Uterus (tissue), 4 donors: ENCODE results near the gene KMT2E. TPM values are rescaled to one million over a fixed set of nuclear protein-coding genes. Genes with fewer than 3 reads are reported as not detected.

Experiments
- DNase-seq, 2 donors: peaks; one replicate each; pipeline ENCODE4 v3.0.0-alpha.2; 2019 to 2020
- H3K27ac ChIP-seq, 2 donors: fragments of 200-600 bp; sonication (generic); 1 replicate in 1 of 2; 2 replicates in 1 of 2; pipeline ENCODE4 v1.5.1; 2016 to 2018
- H3K27me3 ChIP-seq, 2 donors: fragments of 200-600 bp; sonication (generic); one replicate each; pipeline ENCODE4 v1.5.1; 2018 to 2019; ENCODE audit warnings: control low read depth in 1 of 2
- H3K36me3 ChIP-seq, 2 donors: fragments of 200-600 bp; sonication (generic); one replicate each; pipeline ENCODE4 v1.5.1; 2019; ENCODE audit warnings: control low read depth in 1 of 2
- H3K4me1 ChIP-seq, 2 donors: fragments of 200-600 bp; sonication (generic); one replicate each; pipeline ENCODE4 v1.5.1; 2018 to 2019; ENCODE audit warnings: control low read depth in 1 of 2
- H3K4me3 ChIP-seq, 2 donors: fragments of 200-600 bp; sonication (generic); 1 replicate in 1 of 2; 2 replicates in 1 of 2; pipeline ENCODE4 v1.5.1; 2018 to 2019; ENCODE audit warnings: mild to moderate bottlenecking in 1 of 2
- H3K9me3 ChIP-seq, 2 donors: fragments of 200-600 bp; sonication (generic); one replicate each; pipeline ENCODE4 v1.5.1; 2019; ENCODE audit warnings: control low read depth in 1 of 2
- POLR2A ChIP-seq, 2 donors: fragments of 450-650 bp; IDR thresholded peaks; one replicate each; pipeline ENCODE4 v1.6.1; 2016; ENCODE audit warnings: antibody characterized with exemption in 2 of 2, mild to moderate bottlenecking in 1 of 2, moderate library complexity in 1 of 2
- intact Hi-C: fragments of 100-400 bp; cut with DNase I; formaldehyde crosslinking; loops from one replicate; pipeline ENCODE4 v1.15.1; 2023; ENCODE audit warnings: low total_unique reads
- total RNA-seq, 4 donors: library from RNA; depleted of rRNA in 3 of 4; stranded (reverse); fragments of >200 nt in 3 of 4; gene quantifications; one replicate each; pipeline versions ENCODE4 v1.1.0 to v1.2.4, GENCODE V29; 2014 to 2023
- TF ChIP-seq, protein P1 (sequence below), 4 experiments: fragments of 200-600 bp in 2 of 4; fragments of 450-650 bp in 2 of 4; sonication (generic) in 2 of 4; IDR thresholded peaks; one replicate each; pipeline ENCODE4 v1.5.1; 2016 to 2019; ENCODE audit warnings: antibody characterized with exemption in 4 of 4, mild to moderate bottlenecking in 2 of 4, moderate library complexity in 1 of 4
- donor health status: DM: yes; HTN: yes; CAD: no.

KMT2E gene
- total RNA-seq, 4 donors from 2014 or later: 61.5 to 208 (median 148) TPM

DNA sequence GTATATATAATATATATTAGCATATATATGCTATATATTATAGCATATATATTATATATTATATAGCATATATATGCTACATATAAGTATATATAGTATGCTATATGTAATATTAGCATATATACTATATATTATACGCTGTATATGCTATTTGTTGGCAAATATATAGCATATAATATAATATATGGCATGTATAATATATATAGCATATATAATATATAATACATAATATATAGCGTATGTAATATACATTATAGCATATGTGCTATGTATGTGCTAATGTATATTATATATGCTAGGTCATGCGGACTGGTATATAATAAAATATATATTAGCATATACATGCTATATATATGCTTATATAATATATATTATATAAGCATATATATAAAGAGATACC lies 72.8 kb downstream of the KMT2E start:
- Histone ChIP-seq H3K4me3 (no peak overlapping the region), H3K27me3 (no peaks in the 10 kb centered on the region), H3K36me3 (no peaks in the 10 kb centered on the region), H3K27ac (no peak overlapping the region), H3K9me3 (no peaks in the 10 kb centered on the region), H3K4me1 (no peaks in the 10 kb centered on the region)
- TF ChIP-seq, protein P1, sequence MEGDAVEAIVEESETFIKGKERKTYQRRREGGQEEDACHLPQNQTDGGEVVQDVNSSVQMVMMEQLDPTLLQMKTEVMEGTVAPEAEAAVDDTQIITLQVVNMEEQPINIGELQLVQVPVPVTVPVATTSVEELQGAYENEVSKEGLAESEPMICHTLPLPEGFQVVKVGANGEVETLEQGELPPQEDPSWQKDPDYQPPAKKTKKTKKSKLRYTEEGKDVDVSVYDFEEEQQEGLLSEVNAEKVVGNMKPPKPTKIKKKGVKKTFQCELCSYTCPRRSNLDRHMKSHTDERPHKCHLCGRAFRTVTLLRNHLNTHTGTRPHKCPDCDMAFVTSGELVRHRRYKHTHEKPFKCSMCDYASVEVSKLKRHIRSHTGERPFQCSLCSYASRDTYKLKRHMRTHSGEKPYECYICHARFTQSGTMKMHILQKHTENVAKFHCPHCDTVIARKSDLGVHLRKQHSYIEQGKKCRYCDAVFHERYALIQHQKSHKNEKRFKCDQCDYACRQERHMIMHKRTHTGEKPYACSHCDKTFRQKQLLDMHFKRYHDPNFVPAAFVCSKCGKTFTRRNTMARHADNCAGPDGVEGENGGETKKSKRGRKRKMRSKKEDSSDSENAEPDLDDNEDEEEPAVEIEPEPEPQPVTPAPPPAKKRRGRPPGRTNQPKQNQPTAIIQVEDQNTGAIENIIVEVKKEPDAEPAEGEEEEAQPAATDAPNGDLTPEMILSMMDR (IDR thresholded peaks at IDR 0.05): no peak
- TF ChIP-seq POLR2A (IDR thresholded peaks at IDR 0.05): no peak
- intact Hi-C loops: no loop called here
- no peak for DNase-seq

DNA sequence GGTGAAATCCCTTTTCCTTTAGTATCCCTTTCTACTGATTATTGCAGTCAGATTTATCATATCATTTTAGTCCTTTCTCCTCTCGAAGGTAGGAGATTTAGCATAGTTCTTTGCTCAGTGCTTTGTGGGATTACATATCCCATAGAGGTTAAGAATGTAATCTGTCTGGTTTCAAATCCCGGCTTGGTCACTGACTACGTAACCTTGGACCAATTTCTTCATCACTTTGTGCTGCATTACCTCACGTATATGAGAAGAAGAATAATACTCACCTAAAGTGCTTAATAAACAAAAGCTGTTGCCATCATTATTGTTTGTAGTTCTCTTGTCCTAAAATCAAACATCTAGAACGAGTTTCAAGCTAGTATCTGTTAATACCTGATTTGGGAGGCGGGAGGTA lies 74.0 kb downstream of the KMT2E start:
- no peaks in the 10 kb centered on the region for H3K9me3 ChIP-seq
- H3K27me3 ChIP-seq: no peaks in the 10 kb centered on the region
- H3K4me1 ChIP-seq: no peaks in the 10 kb centered on the region
- TF ChIP-seq, protein P1 (IDR thresholded peaks at IDR 0.05): no peak
- TF ChIP-seq POLR2A (IDR thresholded peaks at IDR 0.05): no peak
- H3K36me3 ChIP-seq: no peaks in the 10 kb centered on the region
- H3K27ac ChIP-seq: no peak overlapping the region
- no peak for DNase-seq
- H3K4me3 ChIP-seq: no peak overlapping the region
- intact Hi-C loops: no loop called here

DNA sequence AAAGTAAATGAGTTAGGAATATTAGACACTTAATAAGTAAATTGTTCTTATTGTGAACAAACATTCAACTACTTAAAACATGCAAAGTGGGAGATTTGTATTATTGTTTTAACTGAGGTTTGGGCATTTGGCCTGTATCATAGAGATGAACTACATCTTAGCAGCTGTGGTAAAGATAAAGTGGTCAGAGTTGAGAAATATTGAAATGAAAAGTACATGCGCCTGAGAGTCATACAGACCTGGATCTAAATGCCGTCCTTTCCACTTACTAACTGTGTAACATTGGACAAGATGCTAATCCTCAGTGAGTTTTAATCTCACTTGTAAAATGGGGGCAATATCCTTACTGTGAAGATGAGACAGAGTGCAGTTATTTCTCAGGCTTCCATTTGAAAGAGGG lies 74.5 kb downstream of the KMT2E start:
- H3K4me3 ChIP-seq: no peak overlapping the region
- H3K4me1 ChIP-seq: no peaks in the 10 kb centered on the region
- no peaks in the 10 kb centered on the region for H3K27me3 ChIP-seq
- H3K27ac ChIP-seq: no peak overlapping the region
- no peak for TF ChIP-seq POLR2A (IDR thresholded peaks at IDR 0.05)
- TF ChIP-seq, protein P1 (IDR thresholded peaks at IDR 0.05): no peak
- DNase-seq: no peak
- H3K9me3 ChIP-seq: no peaks in the 10 kb centered on the region
- no peaks in the 10 kb centered on the region for H3K36me3 ChIP-seq
- intact Hi-C loops: no loop called here

DNA sequence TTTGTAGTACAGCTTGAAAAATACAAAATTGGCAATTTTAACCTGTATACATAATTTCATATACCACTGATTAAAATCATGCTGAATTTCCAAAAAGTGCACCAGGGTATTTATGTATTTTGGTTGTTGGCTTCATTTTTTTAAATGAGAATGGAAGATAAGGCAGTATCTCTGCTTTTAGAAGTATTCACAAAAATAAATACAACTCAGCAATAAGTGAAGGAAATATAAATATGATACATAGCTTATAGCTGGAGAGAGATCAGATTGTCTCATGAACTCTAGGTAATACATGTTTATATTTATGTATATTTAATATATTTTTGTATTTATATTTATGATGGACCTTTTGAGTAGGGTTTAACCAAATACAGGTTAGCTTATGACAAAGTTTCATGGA lies 81.0 kb downstream of the KMT2E start:
- Histone ChIP-seq H3K9me3 (no peaks in the 10 kb centered on the region), H3K36me3 (no peaks in the 10 kb centered on the region), H3K4me3 (no peak overlapping the region), H3K27me3 (no peaks in the 10 kb centered on the region), H3K27ac (no peak overlapping the region), H3K4me1 (peaks cover 0 to 4% of the 10 kb centered on the region in 2 donors)
- intact Hi-C loops: no loop called here
- no peak for DNase-seq
- no peak for TF ChIP-seq POLR2A (IDR thresholded peaks at IDR 0.05)
- TF ChIP-seq, protein P1 (IDR thresholded peaks at IDR 0.05): no peak

DNA sequence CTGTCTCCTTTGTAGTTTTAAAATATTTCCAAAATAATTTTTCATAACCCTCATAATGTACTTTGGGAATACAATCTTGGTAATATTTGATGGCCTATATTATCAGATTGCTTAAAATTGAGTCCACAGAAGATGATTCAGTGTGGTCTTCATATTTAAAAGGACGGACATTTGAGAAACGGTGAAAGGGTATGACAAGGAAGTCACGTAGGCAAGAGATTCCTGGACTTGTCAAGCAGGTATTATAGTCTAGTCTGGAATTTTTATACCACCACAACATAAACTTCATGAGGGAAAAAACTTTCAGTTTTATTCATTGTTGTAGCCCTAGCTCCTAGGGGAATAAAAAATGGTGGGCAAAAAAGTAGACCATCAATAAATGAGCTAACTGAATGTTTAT lies 82.3 kb downstream of the KMT2E start:
- DNase-seq: no peak
- no peaks in the 10 kb centered on the region for H3K36me3 ChIP-seq
- H3K27ac ChIP-seq: no peak overlapping the region
- H3K9me3 ChIP-seq: no peaks in the 10 kb centered on the region
- no peak for TF ChIP-seq POLR2A (IDR thresholded peaks at IDR 0.05)
- TF ChIP-seq, protein P1 (IDR thresholded peaks at IDR 0.05): no peak
- H3K4me3 ChIP-seq: no peak overlapping the region
- H3K4me1 ChIP-seq: peaks cover 0 to 4% of the 10 kb centered on the region in 2 donors
- no peaks in the 10 kb centered on the region for H3K27me3 ChIP-seq
- intact Hi-C loops: no loop called here
